AG04450 (cell line): ENCODE measurements around the gene AIFM3. TPM values are rescaled to one million over a fixed set of nuclear protein-coding genes. Genes with fewer than 3 reads are reported as not detected.

Source experiments
- CTCF ChIA-PET: fragments of 300-600, 350-600 bp; formaldehyde crosslinking; extraction: SDS; loops from one replicate; lab custom pipeline; 2022; ENCODE audit warnings: antibody characterized with exemption, inconsistent platforms; lab: Charles Lee
- POLR2A ChIA-PET: fragments of 350-600 bp; formaldehyde crosslinking; extraction: SDS; loops from one replicate; lab custom pipeline; 2021; ENCODE audit warnings: antibody characterized with exemption, inconsistent platforms; lab: Yijun Ruan, JAX
- DNase-seq: peaks from one replicate; pipeline ENCODE4 v3.0.0-alpha.2; 2011; ENCODE audit warnings: low read depth, low spot score
- H3K27ac ChIP-seq: one replicate; pipeline ENCODE4 v1.5.1; 2012; ENCODE audit warnings: low read depth, low read length, control low read depth
- H3K27me3 ChIP-seq: one replicate; pipeline ENCODE4 v1.6.0; 2012; ENCODE audit warnings: low read length; ENCODE audit not compliant: control insufficient read depth, insufficient read depth
- H3K4me3 ChIP-seq: 2 replicates; pipeline ENCODE4 v1.5.1; 2011; ENCODE audit warnings: mild to moderate bottlenecking, low read depth, low read length, control low read depth
- H3K9me3 ChIP-seq: 2 replicates; pipeline ENCODE4 v1.5.1; 2012; ENCODE audit warnings: low read length; ENCODE audit not compliant: control insufficient read depth, insufficient read depth
- polyA plus RNA-seq: library from polyadenylated mRNA; depleted of rRNA; stranded (reverse); fragments of >200 nt; gene quantifications from 2 replicates; pipeline ENCODE4 v1.2.3, GENCODE V29; 2011
- TF ChIP-seq, protein P1 (sequence below): IDR thresholded peaks from 2 replicates; pipeline ENCODE4 v1.5.1; 2011; ENCODE audit warnings: low read depth, low read length, control low read depth, inconsistent platforms

Gene AIFM3
- polyA plus RNA-seq, 1 experiment: 0.15 TPM

DNA sequence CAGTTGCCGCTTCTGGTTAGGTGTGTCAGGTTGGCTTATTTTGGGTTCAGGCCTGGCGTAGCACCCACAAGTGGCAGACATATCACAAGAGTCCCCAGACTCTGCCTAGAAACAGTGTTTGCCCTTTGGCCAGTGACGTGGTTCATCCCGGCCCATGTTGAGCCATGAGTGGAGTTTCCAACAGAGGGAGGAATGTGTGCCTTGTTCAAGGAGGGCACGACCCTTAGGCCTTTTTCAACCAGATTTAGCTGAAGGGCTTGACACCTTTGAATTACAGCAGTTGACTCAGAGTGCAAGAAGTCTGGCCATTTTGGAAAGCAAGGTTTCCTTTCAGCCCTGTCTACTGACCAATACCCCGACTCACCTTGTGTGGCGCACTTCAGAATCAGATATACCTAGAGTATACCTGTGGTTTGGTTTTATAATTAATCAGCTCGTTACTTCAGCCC, 15.1 kb upstream of the AIFM3 start:
- ChIA-PET POLR2A (no interaction called here), CTCF (no interaction called here)
- Histone ChIP-seq H3K27me3 (no peaks in the 10 kb centered on the region), H3K4me3 (no peak overlapping the region), H3K27ac (no peak overlapping the region), H3K9me3 (no peaks in the 10 kb centered on the region)
- TF ChIP-seq, protein P1, sequence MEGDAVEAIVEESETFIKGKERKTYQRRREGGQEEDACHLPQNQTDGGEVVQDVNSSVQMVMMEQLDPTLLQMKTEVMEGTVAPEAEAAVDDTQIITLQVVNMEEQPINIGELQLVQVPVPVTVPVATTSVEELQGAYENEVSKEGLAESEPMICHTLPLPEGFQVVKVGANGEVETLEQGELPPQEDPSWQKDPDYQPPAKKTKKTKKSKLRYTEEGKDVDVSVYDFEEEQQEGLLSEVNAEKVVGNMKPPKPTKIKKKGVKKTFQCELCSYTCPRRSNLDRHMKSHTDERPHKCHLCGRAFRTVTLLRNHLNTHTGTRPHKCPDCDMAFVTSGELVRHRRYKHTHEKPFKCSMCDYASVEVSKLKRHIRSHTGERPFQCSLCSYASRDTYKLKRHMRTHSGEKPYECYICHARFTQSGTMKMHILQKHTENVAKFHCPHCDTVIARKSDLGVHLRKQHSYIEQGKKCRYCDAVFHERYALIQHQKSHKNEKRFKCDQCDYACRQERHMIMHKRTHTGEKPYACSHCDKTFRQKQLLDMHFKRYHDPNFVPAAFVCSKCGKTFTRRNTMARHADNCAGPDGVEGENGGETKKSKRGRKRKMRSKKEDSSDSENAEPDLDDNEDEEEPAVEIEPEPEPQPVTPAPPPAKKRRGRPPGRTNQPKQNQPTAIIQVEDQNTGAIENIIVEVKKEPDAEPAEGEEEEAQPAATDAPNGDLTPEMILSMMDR: no peak
- DNase-seq: no peak

DNA sequence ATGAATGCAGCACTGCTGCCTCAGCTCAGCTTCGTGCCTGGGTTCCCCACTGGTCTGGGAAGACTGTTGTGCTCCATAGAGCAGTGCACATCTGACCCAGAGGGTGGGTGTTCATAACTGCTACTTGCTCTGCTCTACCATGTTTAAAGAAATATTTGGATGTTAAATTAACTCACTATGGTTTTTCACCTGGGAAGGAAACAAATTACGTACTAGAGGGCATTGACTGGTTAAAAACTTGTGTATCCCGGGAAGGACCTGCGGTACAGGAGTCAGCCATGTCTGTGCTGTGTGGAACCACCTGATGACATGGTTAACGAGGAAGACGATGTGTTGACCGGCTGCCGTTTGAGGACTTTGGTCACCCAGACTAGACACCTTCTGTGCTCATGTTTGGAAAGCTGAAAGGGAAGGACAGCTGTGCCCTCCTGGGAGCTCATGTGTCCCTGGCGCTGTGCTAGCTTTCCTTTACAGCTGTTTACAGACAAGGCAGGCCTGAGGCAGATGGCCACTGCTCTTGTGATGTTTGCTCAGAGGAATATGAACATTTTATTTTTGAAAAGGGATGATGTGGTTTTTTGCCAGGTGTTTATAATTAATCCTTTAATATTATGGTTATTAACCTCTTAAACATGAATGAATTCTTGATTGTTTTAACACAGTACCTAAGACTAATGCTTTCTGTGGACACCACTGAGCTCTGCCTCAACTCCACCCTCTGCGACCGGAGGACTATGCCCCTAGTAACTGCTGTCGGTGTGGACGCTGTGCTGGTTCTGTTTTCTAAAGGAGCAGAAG, 14.3 kb upstream of the AIFM3 start:
- CTCF ChIA-PET: interaction anchor here (0.8 to 1.5 kb wide), 2 partner anchors 9 to 67 kb away, joined by 5 read pairs; no protein-coding TSS in a partner anchor
- H3K9me3 ChIP-seq: no peaks in the 10 kb centered on the region
- POLR2A ChIA-PET: no interaction called here
- no peak overlapping the region for H3K27ac ChIP-seq
- H3K27me3 ChIP-seq: no peaks in the 10 kb centered on the region
- DNase-seq: no peak
- no peak overlapping the region for H3K4me3 ChIP-seq
- TF ChIP-seq, protein P1: no peak

DNA sequence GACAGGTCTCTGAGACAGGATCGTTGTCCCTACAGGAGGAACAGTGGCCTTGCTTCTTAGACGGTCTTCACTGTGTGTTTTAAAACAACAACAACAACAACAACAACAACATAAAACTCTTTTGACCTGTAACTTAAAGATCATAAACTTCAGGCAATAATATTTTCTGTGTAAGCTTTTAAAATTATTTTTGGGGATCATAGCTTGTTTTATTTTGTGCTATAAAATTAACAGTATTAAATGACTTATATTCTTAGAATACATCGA, 13.8 kb upstream of the AIFM3 start:
- POLR2A ChIA-PET: no interaction called here

DNA sequence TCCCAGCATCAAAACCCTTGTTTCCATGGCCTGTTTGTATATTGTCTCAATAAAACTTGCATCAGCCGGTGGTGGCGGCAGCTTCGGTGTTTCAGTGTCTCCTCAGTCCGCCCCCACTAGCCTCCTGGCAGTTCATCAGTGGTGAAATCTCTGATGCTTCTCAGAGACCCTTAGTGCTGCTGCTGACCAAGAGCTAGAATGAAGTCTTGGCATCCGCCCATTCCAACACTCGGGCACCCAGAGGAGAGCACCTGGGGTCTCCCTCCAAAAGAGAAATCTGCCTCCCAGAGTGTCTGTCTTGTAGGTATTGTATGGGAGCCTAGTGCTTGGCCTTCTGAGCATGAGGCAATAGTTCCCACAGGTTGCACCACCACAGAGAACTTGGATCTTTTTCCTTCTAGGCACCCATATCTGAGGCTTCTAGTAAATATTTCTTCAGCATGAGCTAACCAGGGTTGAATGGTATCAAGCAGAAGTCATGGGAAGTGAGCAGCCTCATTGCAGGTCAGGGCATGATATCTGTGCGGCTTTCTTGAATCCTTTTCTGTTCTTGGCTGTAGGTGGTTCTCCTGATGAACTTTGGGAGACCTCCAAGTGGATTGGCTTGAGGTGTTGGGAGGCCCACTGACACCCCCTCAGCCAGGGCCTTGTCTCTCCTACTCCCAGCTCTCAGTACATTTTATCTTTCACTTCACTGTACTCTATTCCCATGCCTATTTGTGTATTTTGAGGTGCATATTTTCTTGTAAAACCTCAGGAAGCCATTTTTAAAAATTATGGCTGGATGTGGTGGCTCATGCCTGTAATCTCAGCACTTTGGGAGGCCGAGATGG, 13.2 kb upstream of the AIFM3 start:
- Histone ChIP-seq H3K27me3 (no peaks in the 10 kb centered on the region), H3K9me3 (no peaks in the 10 kb centered on the region), H3K4me3 (no peak overlapping the region), H3K27ac (no peak overlapping the region)
- POLR2A ChIA-PET: no interaction called here
- TF ChIP-seq, protein P1: no peak
- no peak for DNase-seq
- CTCF ChIA-PET: interaction anchor here (0.8 to 1.8 kb wide), 3 partner anchors 8 to 68 kb away, joined by 5 read pairs; no protein-coding TSS in a partner anchor

More for the DNA sequence above, 13.8 kb upstream of the AIFM3 start:
- H3K9me3 ChIP-seq: no peaks in the 10 kb centered on the region
- no peak for DNase-seq
- H3K4me3 ChIP-seq: no peak overlapping the region
- CTCF ChIA-PET: interaction anchor here (0.8 to 1.5 kb wide), 2 partner anchors 8 to 67 kb away, joined by 5 read pairs; no protein-coding TSS in a partner anchor
- no peaks in the 10 kb centered on the region for H3K27me3 ChIP-seq
- no peak overlapping the region for H3K27ac ChIP-seq
- TF ChIP-seq, protein P1: no peak
